Left ventricle myocardium inferior (tissue), 1 donor: ENCODE results near the gene C2orf66. TPM values are rescaled to one million over a fixed set of nuclear protein-coding genes. Genes with fewer than 3 reads are reported as not detected.

ENCODE experiments used
- DNase-seq: peaks from one replicate; pipeline ENCODE4 v3.0.0-alpha.2; 2020
- H3K27ac ChIP-seq: fragments of 200-600 bp; replicated peaks from 2 replicates; pipeline ENCODE4 v1.8.0; 2021
- H3K27me3 ChIP-seq: fragments of 200-600 bp; 2 replicates; pipeline ENCODE4 v1.8.0; 2021; ENCODE audit warnings: low read depth
- H3K36me3 ChIP-seq: fragments of 200-600 bp; 2 replicates; pipeline ENCODE4 v1.8.0; 2021
- H3K4me1 ChIP-seq: fragments of 200-600 bp; 2 replicates; pipeline ENCODE4 v1.8.0; 2021
- H3K4me3 ChIP-seq: fragments of 200-600 bp; 2 replicates; pipeline ENCODE4 v1.8.0; 2021; ENCODE audit warnings: mild to moderate bottlenecking, moderate library complexity
- H3K9me3 ChIP-seq: fragments of 200-600 bp; replicated peaks from 2 replicates; pipeline ENCODE4 v1.8.0; 2021
- intact Hi-C: fragments of 100-400 bp; cut with micrococcal nuclease; formaldehyde crosslinking; loops from one replicate; pipeline ENCODE4 v1.11.0; 2022
- total RNA-seq: library from RNA; stranded (reverse); fragmentation: NEBNext Ultra II Directional; extraction: Animal tissue kit (Norgen Biotek cat#: 25700); gene quantifications from one replicate; pipeline ENCODE4 v1.2.1, GENCODE V29; 2021
- TF ChIP-seq, protein P1 (sequence below): fragments of 200-600 bp; IDR thresholded peaks from 2 replicates; pipeline ENCODE4 v1.8.0; 2021; ENCODE audit warnings: antibody characterized with exemption, mild to moderate bottlenecking, borderline replicate concordance
- donor health status: DM: no; HTN: yes; CAD: no; lungs with severe emphysema.

C2orf66 gene
- total RNA-seq, 1 donor from 2014 or later, result not detected

- peaks cover 17% of the 10 kb centered on the region for H3K27me3 ChIP-seq
- intact Hi-C loops, result no loop called here
Observed at GRCh38 chr2:196802401-196802800, 6.8 kb downstream of the C2orf66 start.

GRCh38 chr2:196801674-196802261, 7.4 kb downstream of the C2orf66 start:
- H3K4me3 ChIP-seq, result no peak overlapping the region
- H3K27me3 ChIP-seq, result peaks cover 17% of the 10 kb centered on the region
- TF ChIP-seq, protein P1, sequence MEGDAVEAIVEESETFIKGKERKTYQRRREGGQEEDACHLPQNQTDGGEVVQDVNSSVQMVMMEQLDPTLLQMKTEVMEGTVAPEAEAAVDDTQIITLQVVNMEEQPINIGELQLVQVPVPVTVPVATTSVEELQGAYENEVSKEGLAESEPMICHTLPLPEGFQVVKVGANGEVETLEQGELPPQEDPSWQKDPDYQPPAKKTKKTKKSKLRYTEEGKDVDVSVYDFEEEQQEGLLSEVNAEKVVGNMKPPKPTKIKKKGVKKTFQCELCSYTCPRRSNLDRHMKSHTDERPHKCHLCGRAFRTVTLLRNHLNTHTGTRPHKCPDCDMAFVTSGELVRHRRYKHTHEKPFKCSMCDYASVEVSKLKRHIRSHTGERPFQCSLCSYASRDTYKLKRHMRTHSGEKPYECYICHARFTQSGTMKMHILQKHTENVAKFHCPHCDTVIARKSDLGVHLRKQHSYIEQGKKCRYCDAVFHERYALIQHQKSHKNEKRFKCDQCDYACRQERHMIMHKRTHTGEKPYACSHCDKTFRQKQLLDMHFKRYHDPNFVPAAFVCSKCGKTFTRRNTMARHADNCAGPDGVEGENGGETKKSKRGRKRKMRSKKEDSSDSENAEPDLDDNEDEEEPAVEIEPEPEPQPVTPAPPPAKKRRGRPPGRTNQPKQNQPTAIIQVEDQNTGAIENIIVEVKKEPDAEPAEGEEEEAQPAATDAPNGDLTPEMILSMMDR, result no peak
- H3K9me3 ChIP-seq, result no peaks in the 10 kb centered on the region
- intact Hi-C loops, result no loop called here
- no peak for DNase-seq
- peaks cover 32% of the 10 kb centered on the region for H3K4me1 ChIP-seq
- H3K27ac ChIP-seq, result no peak overlapping the region
- peaks cover 11% of the 10 kb centered on the region for H3K36me3 ChIP-seq

More at GRCh38 chr2:196802401-196802800, 6.8 kb downstream of the C2orf66 start:
- Histone ChIP-seq H3K27ac (no peak overlapping the region), H3K9me3 (no peaks in the 10 kb centered on the region), H3K36me3 (peaks cover 5% of the 10 kb centered on the region), H3K4me3 (no peak overlapping the region), H3K4me1 (peaks cover 26% of the 10 kb centered on the region)
- DNase-seq, result no peak
- TF ChIP-seq, protein P1, result no peak

DNA sequence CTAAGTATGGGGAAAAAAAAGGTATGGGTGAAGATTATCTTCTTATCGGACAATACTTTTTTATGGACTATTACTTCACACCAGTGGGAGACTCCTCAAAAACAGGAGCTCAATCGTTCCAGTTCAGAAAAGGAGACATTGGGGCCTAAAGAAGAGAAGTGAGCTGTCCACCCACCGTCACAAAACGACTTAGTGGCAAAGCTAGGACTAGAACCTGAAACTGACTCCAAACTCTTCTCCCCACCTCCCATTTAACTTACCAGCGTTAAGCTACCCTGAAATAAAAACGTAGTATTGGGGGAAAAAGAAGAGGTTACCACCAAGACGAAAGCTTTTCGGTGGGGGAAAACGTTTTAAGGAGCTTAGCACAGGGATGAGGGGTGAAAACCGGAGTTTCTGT, 10.2 kb downstream of the C2orf66 start:
- Histone ChIP-seq H3K27me3 (peaks cover 17% of the 10 kb centered on the region), H3K27ac (peak overlapping the region; percentile 77), H3K36me3 (peaks cover 39% of the 10 kb centered on the region), H3K4me3 (peak overlapping the region; percentile 80), H3K4me1 (peaks cover 45% of the 10 kb centered on the region), H3K9me3 (no peaks in the 10 kb centered on the region)
- TF ChIP-seq, protein P1, result no peak
- DNase-seq, result no peak
- intact Hi-C loops, result loop anchor here (10.0 kb wide), 1 partner anchor 596 kb away; no protein-coding TSS in a partner anchor

GRCh38 chr2:196792865-196793264, 16.3 kb downstream of the C2orf66 start:
- Histone ChIP-seq H3K4me1 (peaks cover 24% of the 10 kb centered on the region), H3K27ac (no peak overlapping the region), H3K27me3 (no peaks in the 10 kb centered on the region), H3K36me3 (peaks cover 100% of the 10 kb centered on the region), H3K9me3 (no peaks in the 10 kb centered on the region), H3K4me3 (no peak overlapping the region)
- no peak for DNase-seq
- intact Hi-C loops, result loop anchor here (10.0 kb wide), 1 partner anchor 602 kb away; no protein-coding TSS in a partner anchor
- TF ChIP-seq, protein P1, result no peak

- H3K27ac ChIP-seq, result no peak overlapping the region
- peaks cover 100% of the 10 kb centered on the region for H3K36me3 ChIP-seq
- no peaks in the 10 kb centered on the region for H3K9me3 ChIP-seq
- H3K27me3 ChIP-seq, result no peaks in the 10 kb centered on the region
- TF ChIP-seq, protein P1, result no peak
- no peak overlapping the region for H3K4me3 ChIP-seq
- intact Hi-C loops, result no loop called here
- no peaks in the 10 kb centered on the region for H3K4me1 ChIP-seq
- no peak for DNase-seq
Observed at GRCh38 chr2:196783431-196784094, 25.6 kb downstream of the C2orf66 start.
